GM18868 (cell line): ENCODE measurements around the gene PGAM5.

Experiments used
- ATAC-seq: cut with Tn5 transposase; IDR thresholded peaks from one replicate; pipeline ENCODE4 v1.9.1; 2021; ENCODE audit warnings: mild to moderate bottlenecking, moderate library complexity; ENCODE audit not compliant: unreplicated experiment

Gene PGAM5

DNA sequence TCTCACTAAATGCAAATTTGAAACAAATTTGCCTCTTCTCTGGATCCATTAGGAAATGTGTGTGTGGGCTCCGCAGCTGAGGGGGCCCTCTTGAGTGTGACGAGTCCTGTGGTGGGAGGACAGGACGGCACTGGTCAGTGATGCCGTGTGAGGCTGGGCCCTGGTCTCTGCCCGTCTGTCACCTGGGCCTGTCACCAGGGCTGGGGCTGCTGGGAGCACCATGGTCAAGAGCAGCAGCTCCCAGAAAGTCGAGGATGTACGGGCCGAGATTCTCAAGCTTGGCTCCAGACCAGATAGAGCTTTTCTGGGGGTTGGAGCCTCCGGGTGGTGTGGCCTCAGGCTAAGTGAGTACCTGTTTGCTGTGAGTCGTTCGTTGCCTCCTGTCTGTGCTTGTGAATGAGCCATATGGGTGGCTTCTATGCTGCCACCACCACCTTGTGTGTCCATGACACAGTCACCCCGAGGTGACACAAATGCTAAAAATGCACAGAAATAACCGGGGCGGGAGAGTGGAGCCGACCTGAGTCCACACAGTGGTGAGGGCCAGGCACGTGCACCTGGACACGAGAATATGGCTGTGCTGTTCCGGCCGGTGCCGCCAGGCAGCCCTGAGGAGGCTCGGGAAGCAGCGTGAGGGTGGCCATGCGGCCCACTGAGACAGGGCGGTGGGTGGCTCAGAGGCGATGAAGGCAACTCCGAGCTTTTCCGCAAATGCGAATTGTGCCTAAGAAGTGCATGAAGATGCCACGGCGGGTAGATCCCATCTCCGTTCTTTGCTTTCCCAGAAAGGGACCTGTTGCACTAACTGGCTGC lies 8.7 kb downstream of the PGAM5 start:
- no peak for ATAC-seq

DNA sequence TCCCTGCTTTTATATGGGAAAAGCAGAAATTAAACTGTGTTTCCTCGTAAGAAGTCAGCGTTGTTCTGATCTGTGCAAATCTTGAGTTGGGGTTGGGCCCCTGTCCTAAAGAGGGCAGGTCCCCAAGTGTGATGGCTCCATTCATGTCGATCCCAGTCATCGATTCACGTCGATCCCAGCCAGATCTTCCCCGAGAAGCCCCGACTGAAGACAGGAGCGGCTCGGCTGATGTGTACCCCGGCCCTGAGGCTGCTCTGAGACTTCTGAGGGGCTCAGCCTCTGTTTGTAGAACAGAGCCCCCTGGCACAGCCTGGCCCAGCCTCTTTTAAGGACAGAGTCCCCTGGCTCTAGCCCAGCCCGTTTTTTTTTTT lies 9.3 kb downstream of the PGAM5 start:
- ATAC-seq: no peak

GRCh38 chr12:132720606-132721345 lies 10.1 kb downstream of the PGAM5 start:
- no peak for ATAC-seq

DNA sequence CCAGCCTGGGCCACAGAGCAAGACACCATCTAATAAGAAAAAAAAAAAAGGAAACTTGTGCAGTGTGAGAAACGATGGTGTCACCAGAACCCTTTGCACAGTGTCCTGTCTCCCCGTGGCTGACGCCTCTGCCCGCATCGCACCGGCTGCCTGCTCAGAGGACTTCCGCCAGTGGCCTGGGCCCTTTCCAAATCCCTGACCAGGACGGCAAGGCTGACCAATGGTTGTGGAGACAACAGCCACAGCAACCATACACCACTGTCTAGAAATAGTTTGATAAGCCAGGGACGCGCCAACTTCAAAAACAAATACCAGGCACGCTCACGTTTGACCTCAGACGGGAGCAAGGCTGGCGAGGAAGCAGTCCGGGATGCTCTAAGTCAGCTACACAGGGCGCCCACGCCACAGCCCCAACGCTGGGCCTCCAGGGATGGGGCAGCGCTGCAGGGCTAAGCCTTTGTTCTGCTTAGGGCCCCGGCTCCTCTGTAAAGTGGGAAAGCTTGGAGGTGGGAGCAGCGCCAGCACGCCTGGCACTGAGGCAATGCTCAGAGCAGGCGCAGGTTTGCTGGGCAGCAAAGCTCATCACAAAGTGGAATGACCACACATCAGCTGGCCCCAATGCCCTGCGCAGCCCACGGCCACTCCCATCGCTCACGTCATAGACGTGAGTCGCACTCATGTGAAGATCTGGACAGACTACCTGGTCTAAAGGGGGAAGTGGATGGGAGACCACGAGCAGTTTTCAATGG lies 12.5 kb downstream of the PGAM5 start:
- no peak for ATAC-seq

DNA sequence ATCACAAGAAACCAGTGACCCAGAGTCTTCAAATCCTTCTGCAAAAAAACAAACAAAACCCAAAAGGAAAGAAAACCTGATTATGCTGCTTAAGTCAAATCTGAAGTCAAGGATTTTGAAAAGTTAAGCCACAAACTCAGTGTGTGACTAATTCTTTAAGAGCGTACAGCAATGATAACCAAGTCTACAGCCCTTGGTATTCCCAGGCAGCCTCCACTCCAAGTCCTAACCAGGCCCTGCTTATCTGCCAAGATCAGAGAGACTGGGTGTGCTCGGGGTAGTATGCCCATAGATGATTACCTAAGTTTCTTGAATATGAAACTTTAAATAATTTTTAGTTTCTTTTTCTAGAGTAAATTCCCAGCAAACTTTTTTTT lies 13.1 kb downstream of the PGAM5 start:
- ATAC-seq: no peak

GRCh38 chr12:132724506-132725241 lies 14.0 kb downstream of the PGAM5 start:
- ATAC-seq: no peak

- ATAC-seq: no peak
These were observed 15.7 kb downstream of the PGAM5 start for GRCh38 chr12:132726386-132726785.

DNA sequence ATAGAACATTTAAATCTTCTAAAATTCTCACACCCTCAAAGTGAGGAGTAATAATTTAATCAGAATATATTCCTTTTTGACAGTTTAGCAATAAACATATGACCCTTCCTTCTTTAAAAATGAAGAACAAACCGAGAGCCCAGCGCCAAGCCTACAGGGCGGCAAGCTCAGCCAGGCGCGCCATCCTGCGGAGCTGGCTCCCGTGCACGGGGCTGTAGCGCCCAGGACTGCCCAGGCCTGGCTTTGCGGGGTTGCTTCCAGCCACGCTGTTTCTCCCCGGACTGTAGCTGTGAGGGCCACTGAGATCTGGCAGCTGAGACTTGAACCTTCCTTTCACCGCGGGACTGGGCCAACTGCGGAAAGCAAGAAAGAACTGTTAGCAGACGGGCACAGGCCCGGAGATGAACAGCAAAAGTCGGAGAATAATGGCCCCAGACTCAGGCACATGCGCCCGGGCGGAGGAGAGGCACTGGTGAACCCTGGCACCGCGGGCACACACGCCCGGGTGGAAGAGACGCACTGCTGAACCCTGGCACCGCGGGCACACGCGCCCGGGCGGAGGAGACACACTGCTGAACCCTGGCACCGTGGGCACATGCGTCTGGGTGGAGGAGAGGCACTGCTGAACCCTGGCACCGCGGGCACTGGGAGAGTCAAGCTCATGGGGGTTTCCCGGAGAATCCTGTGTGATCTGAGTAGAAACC lies 16.6 kb downstream of the PGAM5 start:
- no peak for ATAC-seq

DNA sequence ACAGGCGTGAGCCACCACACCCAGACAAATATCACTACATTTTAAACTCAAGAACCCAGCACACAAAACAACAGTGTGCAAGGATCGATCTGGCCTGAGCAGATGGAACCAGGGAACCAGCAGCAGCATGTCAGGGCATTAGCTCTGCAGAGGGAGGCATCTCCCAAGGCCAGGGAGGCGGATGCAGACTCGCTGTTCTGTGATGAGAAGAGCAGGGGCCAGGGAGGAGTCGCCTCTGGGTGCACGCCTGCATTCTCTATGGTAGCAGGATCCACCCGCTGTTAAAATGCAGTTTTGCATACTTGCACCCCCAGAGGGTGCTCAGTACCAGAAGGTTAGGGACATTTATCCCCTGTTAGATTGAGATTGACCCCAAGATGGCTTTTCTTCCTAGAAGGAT lies 17.9 kb downstream of the PGAM5 start:
- no peak for ATAC-seq

GRCh38 chr12:132729541-132730320 lies 19.1 kb downstream of the PGAM5 start:
- ATAC-seq: no peak

DNA sequence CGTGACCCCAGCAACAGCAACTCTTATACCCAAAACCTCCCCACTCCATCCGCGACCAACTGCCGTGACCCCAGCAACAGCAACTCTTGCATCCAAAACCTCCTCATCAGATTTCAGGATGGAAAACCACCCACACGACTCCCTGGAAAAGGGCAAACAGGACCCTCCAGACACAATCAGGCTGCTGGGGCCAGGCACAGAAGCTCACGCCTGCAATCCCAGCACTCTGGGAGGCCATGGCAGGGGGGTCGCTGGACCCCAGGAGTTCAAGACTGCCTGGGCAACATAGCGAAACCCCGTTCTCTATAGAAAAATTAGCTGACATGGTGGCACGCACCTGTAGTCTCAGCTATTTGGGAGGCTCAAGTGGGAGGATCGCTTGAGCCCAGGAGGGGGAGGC lies 19.7 kb downstream of the PGAM5 start:
- no peak for ATAC-seq

DNA sequence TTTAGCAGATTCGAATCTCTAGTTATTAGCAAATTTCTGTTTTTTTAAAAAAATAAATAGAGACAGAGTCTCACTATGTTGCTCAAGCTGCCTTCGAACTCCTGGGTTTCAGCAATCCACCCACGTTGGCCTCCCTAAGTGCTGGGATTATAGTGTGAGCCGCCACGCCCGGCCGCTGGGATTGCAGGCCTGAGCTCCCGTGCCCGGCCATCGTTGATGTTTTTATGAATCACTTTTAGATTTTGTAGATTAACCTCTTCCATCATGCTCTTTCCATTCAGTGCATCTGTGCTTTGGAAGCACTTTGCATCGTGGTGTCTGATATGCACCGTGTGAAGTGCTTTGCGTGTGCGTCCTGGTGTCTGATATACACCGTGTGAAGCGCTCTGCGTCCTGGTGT lies 20.9 kb downstream of the PGAM5 start:
- ATAC-seq: no peak

GRCh38 chr12:132734206-132734605 lies 23.6 kb downstream of the PGAM5 start:
- no peak for ATAC-seq

- ATAC-seq: no peak
These were observed 24.9 kb downstream of the PGAM5 start for GRCh38 chr12:132735496-132735895.

DNA sequence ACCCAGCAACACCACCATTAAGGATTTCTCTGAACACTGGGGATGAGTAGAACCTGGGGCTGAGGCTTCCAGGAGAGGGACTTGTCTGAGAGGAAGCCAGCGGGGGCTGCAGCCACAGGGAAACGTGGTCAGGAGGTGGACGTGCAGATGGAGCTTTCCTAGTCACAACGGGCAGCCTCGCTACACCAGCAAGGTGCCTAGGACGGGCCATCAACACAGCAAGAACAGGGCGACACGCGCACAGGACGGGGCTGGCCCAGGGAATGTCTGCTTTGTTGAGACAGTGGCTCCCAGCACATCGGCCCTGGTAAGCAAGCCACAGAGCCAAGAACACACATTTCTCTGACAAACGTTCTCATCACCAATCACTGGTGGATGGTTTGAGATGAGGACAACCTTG lies 25.7 kb downstream of the PGAM5 start:
- no peak for ATAC-seq

- ATAC-seq: no peak
These were observed 26.3 kb downstream of the PGAM5 start for GRCh38 chr12:132736913-132737312.

GRCh38 chr12:132739600-132740312 lies 29.1 kb downstream of the PGAM5 start:
- no peak for ATAC-seq

- no peak for ATAC-seq
These were observed 29.6 kb downstream of the PGAM5 start for GRCh38 chr12:132740313-132740646.

GRCh38 chr12:132740652-132741051 lies 30.0 kb downstream of the PGAM5 start:
- no peak for ATAC-seq
